HG03442 (cell line): ENCODE measurements around the gene WDR83.
"Not testable (repeated sequence)": the region's sequence is repeated elsewhere in the genome, so short reads cannot be mapped to it uniquely, and the experiment has no call there.

Experiments used
- ATAC-seq: cut with Tn5 transposase; IDR thresholded peaks from one replicate; pipeline ENCODE4 v1.9.1; 2021; ENCODE audit warnings: mild to moderate bottlenecking, moderate library complexity; ENCODE audit not compliant: unreplicated experiment

WDR83 gene

GRCh38 chr19:12655546-12655945 lies 11.1 kb upstream of the WDR83 start:
- no peak for ATAC-seq

- ATAC-seq = no peak
Observed at GRCh38 chr19:12656899-12657571, 9.6 kb upstream of the WDR83 start.

GRCh38 chr19:12657966-12658365 lies 8.6 kb upstream of the WDR83 start:
- no peak for ATAC-seq

- ATAC-seq = no peak
Observed at GRCh38 chr19:12660980-12661379, 5.6 kb upstream of the WDR83 start.

GRCh38 chr19:12664406-12665280 lies 2.0 kb upstream of the WDR83 start:
- no peak for ATAC-seq

GRCh38 chr19:12665281-12665573 lies 1.4 kb upstream of the WDR83 start:
- no peak for ATAC-seq

- ATAC-seq = no peak
Observed at GRCh38 chr19:12665671-12666264, 839 bp upstream of the WDR83 start.

GRCh38 chr19:12667731-12668302 lies 1.2 kb downstream of the WDR83 start:
- ATAC-seq = no peak

GRCh38 chr19:12668346-12668745 lies 1.7 kb downstream of the WDR83 start:
- ATAC-seq = no peak

- ATAC-seq = no peak
Observed at GRCh38 chr19:12668932-12669269, 2.3 kb downstream of the WDR83 start.

- ATAC-seq = no peak
Observed at GRCh38 chr19:12669270-12670158, 2.9 kb downstream of the WDR83 start.

GRCh38 chr19:12670159-12670928 lies 3.7 kb downstream of the WDR83 start:
- no peak for ATAC-seq

- no peak for ATAC-seq
Observed at GRCh38 chr19:12672744-12673143, 6.1 kb downstream of the WDR83 start.

- no peak for ATAC-seq
Observed at GRCh38 chr19:12675399-12675798, 8.8 kb downstream of the WDR83 start.

- no peak for ATAC-seq
Observed at GRCh38 chr19:12675940-12676339, 9.3 kb downstream of the WDR83 start.

GRCh38 chr19:12676384-12676792 lies 9.8 kb downstream of the WDR83 start:
- no peak for ATAC-seq

GRCh38 chr19:12676928-12677327 lies 10.3 kb downstream of the WDR83 start:
- ATAC-seq = no peak

GRCh38 chr19:12678039-12678438 lies 11.4 kb downstream of the WDR83 start:
- ATAC-seq = not testable (repeated sequence)

- ATAC-seq = no peak
Observed at GRCh38 chr19:12680034-12680433, 13.4 kb downstream of the WDR83 start.
